ENCODE data around the gene MRPS2.

GRCh38 chr9:135500525-135501260, at the start of gene MRPS2:
- peak in 3 of 4 experiments; percentile 79 to 97 (median 87) for TF ChIP-seq CTCF (IDR thresholded peaks at IDR 0.05)
- peak; percentile 30 to 34 for TF ChIP-seq POLR2A (IDR thresholded peaks at IDR 0.05)
- peak; percentile 57 for TF ChIP-seq POLR2AphosphoS5 (IDR thresholded peaks at IDR 0.05)

All from gastroesophageal sphincter (tissue), 3 donors.